SK-N-SH (cell line): ENCODE measurements around the gene PCSK5. TPM values are rescaled to one million over a fixed set of nuclear protein-coding genes. Genes with fewer than 3 reads are reported as not detected.

Experiments used
- CTCF ChIA-PET: fragments of 300-600, 350-600 bp; formaldehyde crosslinking; extraction: SDS; loops from one replicate; lab custom pipeline; 2021; lab: Yijun Ruan, JAX
- POLR2A ChIA-PET: fragments of 350-600 bp; sonication (Branson Sonifier 250); formaldehyde crosslinking; extraction: SDS; loops from one replicate; lab custom pipeline; 2020; ENCODE audit warnings: antibody characterized with exemption, inconsistent platforms; lab: Yijun Ruan, JAX
- DNase-seq: peaks from one replicate; pipeline ENCODE4 v3.0.0; 2012
- H2AFZ ChIP-seq: fragments of 200-600 bp; sonication (generic); 2 replicates; pipeline ENCODE4 v1.8.1; 2016; ENCODE audit warnings: antibody characterized with exemption, mild to moderate bottlenecking, low read depth
- H3F3A ChIP-seq: fragments of 200-600 bp; sonication (generic); replicated peaks from 2 replicates; pipeline ENCODE3; 2016; ENCODE audit warnings: antibody characterized with exemption, mild to moderate bottlenecking; ENCODE audit not compliant: insufficient read depth
- H3K27ac ChIP-seq, 2 experiments: fragments of 200-500 bp in 1 of 2; fragments of 200-600 bp in 1 of 2; sonication (Bioruptor generic) in 1 of 2; sonication (generic), shearing (Covaris generic) in 1 of 2; 2 replicates each; pipeline versions ENCODE4 v1.5.1 to v1.6.1; 2014 to 2016; ENCODE audit warnings: low read depth in 2 of 2, inconsistent platforms in 1 of 2, low read length in 1 of 2, mild to moderate bottlenecking in 1 of 2, mixed read lengths in 1 of 2
- H3K27me3 ChIP-seq: fragments of 200-600 bp; sonication (generic), shearing (Covaris generic); 2 replicates; pipeline ENCODE4 v1.6.1; 2016; ENCODE audit warnings: mixed run types; ENCODE audit not compliant: insufficient read depth
- H3K36me3 ChIP-seq, 2 experiments: fragments of 200-500 bp in 1 of 2; fragments of 200-600 bp in 1 of 2; sonication (Bioruptor generic) in 1 of 2; sonication (generic) in 1 of 2; replicated peaks in 1 of 2; 2 replicates each; pipeline versions ENCODE3 to v1.5.1; 2014 to 2016; ENCODE audit warnings: low read length in 1 of 2, mild to moderate bottlenecking in 1 of 2; ENCODE audit not compliant: insufficient read depth in 2 of 2, control insufficient read depth in 1 of 2
- H3K4me1 ChIP-seq, 2 experiments: fragments of 200-500 bp in 1 of 2; fragments of 200-600 bp in 1 of 2; sonication (Bioruptor generic) in 1 of 2; sonication (generic), shearing (Covaris generic) in 1 of 2; 2 replicates each; pipeline versions ENCODE4 v1.5.1 to v1.6.1; 2014 to 2016; ENCODE audit warnings: low read depth in 1 of 2, low read length in 1 of 2, mixed run types in 1 of 2; ENCODE audit not compliant: insufficient read depth in 2 of 2, control insufficient read depth in 1 of 2
- H3K4me2 ChIP-seq: fragments of 200-600 bp; sonication (generic), shearing (Covaris generic); 2 replicates; pipeline ENCODE4 v1.6.1; 2017; ENCODE audit warnings: mixed run types
- H3K4me3 ChIP-seq, 2 experiments: fragments of 200-500 bp in 1 of 2; fragments of 200-600 bp in 1 of 2; sonication (Bioruptor generic) in 1 of 2; sonication (generic), shearing (Covaris generic) in 1 of 2; 2 replicates each; pipeline versions ENCODE4 v1.5.1 to v1.8.1; 2014 to 2016; ENCODE audit warnings: low read depth in 2 of 2, inconsistent platforms in 1 of 2, low read length in 1 of 2, mild to moderate bottlenecking in 1 of 2, mixed read lengths in 1 of 2, moderate library complexity in 1 of 2
- H3K79me2 ChIP-seq: fragments of 200-600 bp; sonication (generic); 2 replicates; pipeline ENCODE4 v1.8.1; 2017; ENCODE audit warnings: mild to moderate bottlenecking; ENCODE audit not compliant: insufficient read depth
- H3K9ac ChIP-seq: fragments of 200-600 bp; sonication (generic); 2 replicates; pipeline ENCODE4 v1.6.1; 2017; ENCODE audit warnings: mixed run types
- H3K9me2 ChIP-seq: fragments of 200-600 bp; sonication (generic); 2 replicates; pipeline ENCODE4 v1.6.1; 2017; ENCODE audit warnings: mixed run types
- H3K9me3 ChIP-seq: fragments of 200-600 bp; sonication (generic); 2 replicates; pipeline ENCODE4 v1.6.1; 2017; ENCODE audit warnings: mixed run types, mild to moderate bottlenecking, moderate library complexity
- H4K20me1 ChIP-seq: fragments of 200-600 bp; sonication (generic); 2 replicates; pipeline ENCODE4 v1.6.1; 2017; ENCODE audit warnings: mild to moderate bottlenecking, mixed run types; ENCODE audit not compliant: insufficient read depth
- CHD2 ChIP-seq: fragments of 150-350 bp; IDR thresholded peaks from 2 replicates; pipeline ENCODE4 v1.6.1; 2018; ENCODE audit warnings: low read length; ENCODE audit not compliant: partially characterized antibody
- EZH2phosphoT487 ChIP-seq: fragments of 200-600 bp; sonication (generic); IDR thresholded peaks from 2 replicates; pipeline ENCODE4 v1.6.1; 2017; ENCODE audit warnings: low read depth, mixed run types, mild to moderate bottlenecking, antibody characterized with exemption, moderate library complexity, borderline replicate concordance
- GABPA ChIP-seq: IDR thresholded peaks from 2 replicates; pipeline ENCODE4 v1.4.0; 2012; ENCODE audit warnings: low read depth, mild to moderate bottlenecking
- MXI1 ChIP-seq: IDR thresholded peaks from 2 replicates; pipeline ENCODE4 v1.6.1; 2012; ENCODE audit warnings: mild to moderate bottlenecking, low read depth, low read length, improper control_type of control experiment
- NRF1 ChIP-seq: IDR thresholded peaks from 2 replicates; pipeline ENCODE4 v1.6.1; 2012; ENCODE audit warnings: low read depth, mild to moderate bottlenecking, low read length
- RAD21 ChIP-seq: IDR thresholded peaks from 2 replicates; pipeline ENCODE4 v1.6.1; 2012; ENCODE audit warnings: mild to moderate bottlenecking, low read length
- RCOR1 ChIP-seq: fragments of 150-350 bp; IDR thresholded peaks from 2 replicates; pipeline ENCODE4 v1.6.1; 2017; ENCODE audit warnings: antibody characterized with exemption, low read length
- TAF1 ChIP-seq: IDR thresholded peaks from 2 replicates; pipeline ENCODE4 v1.6.1; 2012; ENCODE audit warnings: low read depth, mild to moderate bottlenecking, low read length, moderate library complexity, borderline replicate concordance
- TEAD4 ChIP-seq: IDR thresholded peaks from 2 replicates; pipeline ENCODE4 v1.4.0; 2012; ENCODE audit warnings: mild to moderate bottlenecking, borderline replicate concordance; ENCODE audit not compliant: insufficient read depth
- WGBS: methylation state at CpG from one replicate; pipeline ENCODE4 v1.1.6; 2017; ENCODE audit warnings: low lambda C conversion rate; 5-methylcytosine and 5-hydroxymethylcytosine counted together
- polyA plus RNA-seq, 3 experiments: library from polyadenylated mRNA; depleted of rRNA; stranded (reverse); fragments of >200 nt; gene quantifications; 2 replicates each; pipeline ENCODE4 v1.2.3, GENCODE V29; 2012
- TF ChIP-seq, protein P1 (sequence below): fragments of 150-350 bp; IDR thresholded peaks from 2 replicates; pipeline ENCODE4 v1.6.1; 2016; ENCODE audit warnings: mild to moderate bottlenecking, low read depth, low read length
- TF ChIP-seq, protein P2 (sequence below): IDR thresholded peaks from 2 replicates; pipeline ENCODE4 v1.4.0; 2012; ENCODE audit warnings: low read depth, borderline replicate concordance
- TF ChIP-seq, protein P3 (sequence below): IDR thresholded peaks from 2 replicates; pipeline ENCODE4 v1.6.1; 2012; ENCODE audit warnings: mild to moderate bottlenecking, low read depth, low read length, moderate library complexity
- TF ChIP-seq, protein P4 (sequence below): fragments of 150-350 bp; IDR thresholded peaks from 2 replicates; pipeline ENCODE4 v1.6.1; 2017; ENCODE audit warnings: antibody characterized with exemption, low read length, low read depth, borderline replicate concordance

PCSK5 gene
- polyA plus RNA-seq, 1 of the 3 experiments (the other 2 are of a cell fraction) = 0.08 TPM

DNA sequence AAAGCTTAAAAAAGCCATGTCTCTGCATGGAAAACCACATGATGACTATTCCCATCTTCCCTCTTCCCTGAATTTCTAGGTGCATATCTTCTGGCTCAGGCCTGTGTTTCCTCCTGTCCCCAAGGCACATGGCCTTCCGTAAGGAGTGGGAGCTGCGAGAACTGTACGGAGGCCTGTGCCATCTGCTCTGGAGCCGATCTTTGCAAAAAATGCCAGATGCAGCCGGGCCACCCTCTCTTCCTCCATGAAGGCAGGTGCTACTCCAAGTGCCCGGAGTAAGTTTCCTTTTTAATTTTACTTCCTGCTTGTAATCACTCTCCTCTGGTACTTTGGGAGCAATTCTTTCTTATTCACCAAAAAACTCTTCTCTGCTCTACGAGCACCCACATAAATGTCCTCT lies 420.1 kb downstream of the PCSK5 start:
- Histone ChIP-seq H2AFZ (no peak overlapping the region), H3K27ac (no peak overlapping the region), H4K20me1 (no peaks in the 10 kb centered on the region), H3K27me3 (peaks cover 29% of the 10 kb centered on the region; the same call in 1 of the 2 replicates), H3K9ac (no peak overlapping the region), H3K79me2 (no peaks in the 10 kb centered on the region), H3K4me1 (no peaks in the 10 kb centered on the region), H3K9me2 (no peaks in the 10 kb centered on the region), H3K36me3 (no peaks in the 10 kb centered on the region), H3K4me3 (no peak overlapping the region)
- CTCF ChIA-PET = no interaction called here
- WGBS = 15% methylated on average over 7 of the region's 7 CpGs
- POLR2A ChIA-PET = no interaction called here
- no peak for DNase-seq
- TF ChIP-seq EZH2phosphoT487 (no peak), NRF1 (no peak), CHD2 (no peak), TEAD4 (no peak), RCOR1 (no peak), GABPA (no peak), MXI1 (no peak), TAF1 (no peak), RAD21 (no peak)
- TF ChIP-seq, protein P1, sequence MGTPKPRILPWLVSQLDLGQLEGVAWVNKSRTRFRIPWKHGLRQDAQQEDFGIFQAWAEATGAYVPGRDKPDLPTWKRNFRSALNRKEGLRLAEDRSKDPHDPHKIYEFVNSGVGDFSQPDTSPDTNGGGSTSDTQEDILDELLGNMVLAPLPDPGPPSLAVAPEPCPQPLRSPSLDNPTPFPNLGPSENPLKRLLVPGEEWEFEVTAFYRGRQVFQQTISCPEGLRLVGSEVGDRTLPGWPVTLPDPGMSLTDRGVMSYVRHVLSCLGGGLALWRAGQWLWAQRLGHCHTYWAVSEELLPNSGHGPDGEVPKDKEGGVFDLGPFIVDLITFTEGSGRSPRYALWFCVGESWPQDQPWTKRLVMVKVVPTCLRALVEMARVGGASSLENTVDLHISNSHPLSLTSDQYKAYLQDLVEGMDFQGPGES = no peak
- TF ChIP-seq, protein P2, sequence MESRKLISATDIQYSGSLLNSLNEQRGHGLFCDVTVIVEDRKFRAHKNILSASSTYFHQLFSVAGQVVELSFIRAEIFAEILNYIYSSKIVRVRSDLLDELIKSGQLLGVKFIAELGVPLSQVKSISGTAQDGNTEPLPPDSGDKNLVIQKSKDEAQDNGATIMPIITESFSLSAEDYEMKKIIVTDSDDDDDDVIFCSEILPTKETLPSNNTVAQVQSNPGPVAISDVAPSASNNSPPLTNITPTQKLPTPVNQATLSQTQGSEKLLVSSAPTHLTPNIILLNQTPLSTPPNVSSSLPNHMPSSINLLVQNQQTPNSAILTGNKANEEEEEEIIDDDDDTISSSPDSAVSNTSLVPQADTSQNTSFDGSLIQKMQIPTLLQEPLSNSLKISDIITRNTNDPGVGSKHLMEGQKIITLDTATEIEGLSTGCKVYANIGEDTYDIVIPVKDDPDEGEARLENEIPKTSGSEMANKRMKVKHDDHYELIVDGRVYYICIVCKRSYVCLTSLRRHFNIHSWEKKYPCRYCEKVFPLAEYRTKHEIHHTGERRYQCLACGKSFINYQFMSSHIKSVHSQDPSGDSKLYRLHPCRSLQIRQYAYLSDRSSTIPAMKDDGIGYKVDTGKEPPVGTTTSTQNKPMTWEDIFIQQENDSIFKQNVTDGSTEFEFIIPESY = no peak
- TF ChIP-seq, protein P3, sequence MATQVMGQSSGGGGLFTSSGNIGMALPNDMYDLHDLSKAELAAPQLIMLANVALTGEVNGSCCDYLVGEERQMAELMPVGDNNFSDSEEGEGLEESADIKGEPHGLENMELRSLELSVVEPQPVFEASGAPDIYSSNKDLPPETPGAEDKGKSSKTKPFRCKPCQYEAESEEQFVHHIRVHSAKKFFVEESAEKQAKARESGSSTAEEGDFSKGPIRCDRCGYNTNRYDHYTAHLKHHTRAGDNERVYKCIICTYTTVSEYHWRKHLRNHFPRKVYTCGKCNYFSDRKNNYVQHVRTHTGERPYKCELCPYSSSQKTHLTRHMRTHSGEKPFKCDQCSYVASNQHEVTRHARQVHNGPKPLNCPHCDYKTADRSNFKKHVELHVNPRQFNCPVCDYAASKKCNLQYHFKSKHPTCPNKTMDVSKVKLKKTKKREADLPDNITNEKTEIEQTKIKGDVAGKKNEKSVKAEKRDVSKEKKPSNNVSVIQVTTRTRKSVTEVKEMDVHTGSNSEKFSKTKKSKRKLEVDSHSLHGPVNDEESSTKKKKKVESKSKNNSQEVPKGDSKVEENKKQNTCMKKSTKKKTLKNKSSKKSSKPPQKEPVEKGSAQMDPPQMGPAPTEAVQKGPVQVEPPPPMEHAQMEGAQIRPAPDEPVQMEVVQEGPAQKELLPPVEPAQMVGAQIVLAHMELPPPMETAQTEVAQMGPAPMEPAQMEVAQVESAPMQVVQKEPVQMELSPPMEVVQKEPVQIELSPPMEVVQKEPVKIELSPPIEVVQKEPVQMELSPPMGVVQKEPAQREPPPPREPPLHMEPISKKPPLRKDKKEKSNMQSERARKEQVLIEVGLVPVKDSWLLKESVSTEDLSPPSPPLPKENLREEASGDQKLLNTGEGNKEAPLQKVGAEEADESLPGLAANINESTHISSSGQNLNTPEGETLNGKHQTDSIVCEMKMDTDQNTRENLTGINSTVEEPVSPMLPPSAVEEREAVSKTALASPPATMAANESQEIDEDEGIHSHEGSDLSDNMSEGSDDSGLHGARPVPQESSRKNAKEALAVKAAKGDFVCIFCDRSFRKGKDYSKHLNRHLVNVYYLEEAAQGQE = no peak
- TF ChIP-seq, protein P4, sequence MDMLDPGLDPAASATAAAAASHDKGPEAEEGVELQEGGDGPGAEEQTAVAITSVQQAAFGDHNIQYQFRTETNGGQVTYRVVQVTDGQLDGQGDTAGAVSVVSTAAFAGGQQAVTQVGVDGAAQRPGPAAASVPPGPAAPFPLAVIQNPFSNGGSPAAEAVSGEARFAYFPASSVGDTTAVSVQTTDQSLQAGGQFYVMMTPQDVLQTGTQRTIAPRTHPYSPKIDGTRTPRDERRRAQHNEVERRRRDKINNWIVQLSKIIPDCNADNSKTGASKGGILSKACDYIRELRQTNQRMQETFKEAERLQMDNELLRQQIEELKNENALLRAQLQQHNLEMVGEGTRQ = no peak
- TF ChIP-seq, all 33 proteins: peak for 0
- H3K9me3 ChIP-seq = no peaks in the 10 kb centered on the region
- no peaks in the 10 kb centered on the region for H3F3A ChIP-seq
- no peak overlapping the region for H3K4me2 ChIP-seq
